H1 (cell line): ENCODE results near the gene ZNF284.

Source experiments
- EP300 ChIP-seq, 2 experiments: IDR thresholded peaks; 1 replicate in 1 of 2; 2 replicates in 1 of 2; pipeline ENCODE4 v1.6.1; 2011 to 2012; ENCODE audit warnings: low read depth in 2 of 2, low read length in 2 of 2, mild to moderate bottlenecking in 2 of 2, borderline replicate concordance in 1 of 2, inconsistent platforms in 1 of 2, moderate library complexity in 1 of 2
- JUN ChIP-seq: IDR thresholded peaks from 2 replicates; pipeline ENCODE4 v1.6.1; 2011; ENCODE audit warnings: low read depth, mild to moderate bottlenecking, improper control_type of control experiment, low read length
- JUND ChIP-seq: IDR thresholded peaks from 2 replicates; pipeline ENCODE4 v1.6.1; 2011; ENCODE audit warnings: mild to moderate bottlenecking, improper control_type of control experiment, low read length
- NANOG ChIP-seq: IDR thresholded peaks from 2 replicates; pipeline ENCODE4 v1.6.1; 2011; ENCODE audit warnings: low read length, low read depth, mild to moderate bottlenecking, inconsistent platforms; ENCODE audit not compliant: insufficient read depth, poor library complexity, severe bottlenecking
- NRF1 ChIP-seq: IDR thresholded peaks from 2 replicates; pipeline ENCODE4 v1.6.1; 2011; ENCODE audit warnings: mild to moderate bottlenecking, low read depth, low read length, improper control_type of control experiment
- POLR2A ChIP-seq, 2 experiments: IDR thresholded peaks; 1 replicate in 1 of 2; 2 replicates in 1 of 2; pipeline ENCODE4 v1.6.1; 2011; ENCODE audit warnings: low read depth in 2 of 2, low read length in 2 of 2, mild to moderate bottlenecking in 2 of 2; ENCODE audit errors: control extremely low read depth in 1 of 2
- POU5F1 ChIP-seq: IDR thresholded peaks from 2 replicates; pipeline ENCODE4 v1.6.1; 2011; ENCODE audit warnings: low read depth, mild to moderate bottlenecking, low read length, moderate library complexity
- SIRT6 ChIP-seq: IDR thresholded peaks from one replicate; pipeline ENCODE4 v1.7.1; 2012; ENCODE audit warnings: low read length, inconsistent platforms
- SRF ChIP-seq: IDR thresholded peaks from 2 replicates; pipeline ENCODE4 v1.6.1; 2011; ENCODE audit warnings: mild to moderate bottlenecking, low read depth, low read length, moderate library complexity
- ZNF274 ChIP-seq: IDR thresholded peaks from 2 replicates; pipeline ENCODE4 v1.7.0; 2012; ENCODE audit warnings: low read length, borderline replicate concordance; ENCODE audit errors: extremely low read depth

DNA sequence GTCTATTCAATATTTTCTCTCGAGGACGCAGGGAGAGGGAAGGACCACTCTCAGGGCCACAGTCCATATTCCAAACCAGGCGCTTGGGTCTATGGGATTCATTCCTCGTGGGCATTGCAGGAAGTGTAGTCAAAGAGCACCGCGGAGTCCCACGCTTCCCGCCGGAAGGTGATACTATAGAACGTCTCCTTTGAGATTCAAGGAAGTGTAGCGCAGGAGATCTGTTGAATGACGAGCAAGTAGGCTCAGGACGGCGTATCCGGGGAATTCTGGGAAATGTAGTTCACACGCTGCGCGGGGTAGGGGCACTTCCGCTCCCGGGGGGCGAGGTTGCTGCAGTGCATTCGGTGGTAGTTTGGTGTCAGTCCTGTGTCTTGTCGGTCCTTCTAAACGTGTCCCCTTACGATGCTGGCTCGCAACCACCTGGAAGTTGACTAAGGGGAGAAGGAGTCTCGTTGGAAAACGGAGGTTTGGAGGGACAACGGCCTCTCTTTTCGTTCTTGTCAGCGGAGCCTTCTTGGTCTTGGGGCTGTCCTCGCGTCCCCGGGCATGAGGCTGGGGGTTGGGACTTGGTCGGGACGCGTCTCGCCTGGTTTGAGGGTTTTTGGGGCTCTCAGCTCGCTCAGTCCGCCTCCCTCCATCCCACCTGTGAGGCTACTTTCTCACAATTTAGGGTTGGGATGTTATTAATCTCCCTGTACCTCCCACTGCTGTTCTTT lies at the start of gene ZNF284:
- TF ChIP-seq NRF1: no peak
- TF ChIP-seq ZNF274: no peak
- TF ChIP-seq POLR2A (IDR thresholded peaks at IDR 0.05; ENCODE audit: control extremely low read depth in 1 of 2, low read depth in 2 of 2, low read length in 2 of 2): peak in 1 of 2 experiments; percentile 23; a peak in 1 of 3 replicates
- no peak for TF ChIP-seq EP300 (IDR thresholded peaks at IDR 0.05; ENCODE audit: borderline replicate concordance in 1 of 2, low read depth in 2 of 2, low read length in 2 of 2)
- no peak for TF ChIP-seq NANOG
- no peak for TF ChIP-seq JUND
- TF ChIP-seq JUN: no peak
- TF ChIP-seq SIRT6: no peak
- no peak for TF ChIP-seq SRF
- no peak for TF ChIP-seq POU5F1
